Rectal smooth muscle tissue (tissue), 1 donor: ENCODE data around the gene CACUL1.
"Not testable (repeated sequence)": the region's sequence is repeated elsewhere in the genome, so short reads cannot be mapped to it uniquely, and the experiment has no call there.

Experiments used
- H3K27ac ChIP-seq: one replicate; pipeline ENCODE4 v1.7.0; 2013; ENCODE audit warnings: low read depth, low read length, inconsistent platforms
- H3K27me3 ChIP-seq: one replicate; pipeline ENCODE4 v1.7.0; 2013; ENCODE audit warnings: low read length; ENCODE audit not compliant: control insufficient read depth, insufficient read depth
- H3K36me3 ChIP-seq: one replicate; pipeline ENCODE4 v1.7.0; 2013; ENCODE audit warnings: low read length; ENCODE audit not compliant: control insufficient read depth, insufficient read depth
- H3K4me1 ChIP-seq: one replicate; pipeline ENCODE4 v1.7.0; 2013; ENCODE audit warnings: low read length; ENCODE audit not compliant: control insufficient read depth, insufficient read depth
- H3K4me3 ChIP-seq: one replicate; pipeline ENCODE4 v1.7.0; 2013; ENCODE audit warnings: low read length
- H3K9ac ChIP-seq: one replicate; pipeline ENCODE4 v1.7.0; 2013; ENCODE audit warnings: low read length

The CACUL1 gene

GRCh38 chr10:118782916-118783465, 28.2 kb upstream of the CACUL1 start:
- H3K27me3 ChIP-seq, H3K36me3 ChIP-seq, H3K4me3 ChIP-seq, H3K4me1 ChIP-seq, H3K9ac ChIP-seq, H3K27ac ChIP-seq: not testable (repeated sequence)

- H3K27me3 ChIP-seq: no peaks in the 10 kb centered on the region
Observed at GRCh38 chr10:118781541-118781940, 26.8 kb upstream of the CACUL1 start.

GRCh38 chr10:118778727-118779126, 24.0 kb upstream of the CACUL1 start:
- Histone ChIP-seq H3K27ac (no peak overlapping the region), H3K36me3 (no peaks in the 10 kb centered on the region), H3K9ac (no peak overlapping the region), H3K4me1 (no peaks in the 10 kb centered on the region), H3K4me3 (no peak overlapping the region), H3K27me3 (no peaks in the 10 kb centered on the region)

More at GRCh38 chr10:118781541-118781940, 26.8 kb upstream of the CACUL1 start:
- no peak overlapping the region for H3K9ac ChIP-seq
- no peak overlapping the region for H3K4me3 ChIP-seq
- H3K4me1 ChIP-seq: no peaks in the 10 kb centered on the region
- H3K27ac ChIP-seq: no peak overlapping the region
- H3K36me3 ChIP-seq: no peaks in the 10 kb centered on the region

- Histone ChIP-seq H3K27ac (no peak overlapping the region), H3K27me3 (no peaks in the 10 kb centered on the region), H3K9ac (no peak overlapping the region), H3K4me1 (no peaks in the 10 kb centered on the region), H3K36me3 (no peaks in the 10 kb centered on the region), H3K4me3 (no peak overlapping the region)
Observed at GRCh38 chr10:118776960-118777359, 22.2 kb upstream of the CACUL1 start.

GRCh38 chr10:118776033-118776432, 21.3 kb upstream of the CACUL1 start:
- Histone ChIP-seq H3K27me3 (no peaks in the 10 kb centered on the region), H3K27ac (no peak overlapping the region), H3K4me3 (no peak overlapping the region), H3K9ac (no peak overlapping the region), H3K36me3 (no peaks in the 10 kb centered on the region), H3K4me1 (no peaks in the 10 kb centered on the region)

GRCh38 chr10:118775478-118775877, 20.7 kb upstream of the CACUL1 start:
- Histone ChIP-seq H3K27me3 (no peaks in the 10 kb centered on the region), H3K9ac (no peak overlapping the region), H3K27ac (no peak overlapping the region), H3K4me1 (no peaks in the 10 kb centered on the region), H3K4me3 (no peak overlapping the region), H3K36me3 (no peaks in the 10 kb centered on the region)

- Histone ChIP-seq H3K4me3 (no peak overlapping the region), H3K9ac (no peak overlapping the region), H3K4me1 (no peaks in the 10 kb centered on the region), H3K27ac (no peak overlapping the region), H3K27me3 (no peaks in the 10 kb centered on the region), H3K36me3 (no peaks in the 10 kb centered on the region)
Observed at GRCh38 chr10:118773041-118773440, 18.3 kb upstream of the CACUL1 start.

- H3K36me3 ChIP-seq: no peaks in the 10 kb centered on the region
- no peaks in the 10 kb centered on the region for H3K4me1 ChIP-seq
- no peak overlapping the region for H3K27ac ChIP-seq
- no peak overlapping the region for H3K4me3 ChIP-seq
- H3K9ac ChIP-seq: no peak overlapping the region
- H3K27me3 ChIP-seq: no peaks in the 10 kb centered on the region
Observed at GRCh38 chr10:118771976-118772375, 17.2 kb upstream of the CACUL1 start.

GRCh38 chr10:118769898-118770600, 15.3 kb upstream of the CACUL1 start:
- no peak overlapping the region for H3K9ac ChIP-seq
- H3K36me3 ChIP-seq: no peaks in the 10 kb centered on the region
- H3K4me3 ChIP-seq: no peak overlapping the region
- no peaks in the 10 kb centered on the region for H3K4me1 ChIP-seq
- no peak overlapping the region for H3K27ac ChIP-seq
- no peaks in the 10 kb centered on the region for H3K27me3 ChIP-seq

- Histone ChIP-seq H3K4me1 (no peaks in the 10 kb centered on the region), H3K27me3 (no peaks in the 10 kb centered on the region), H3K9ac (no peak overlapping the region), H3K36me3 (no peaks in the 10 kb centered on the region), H3K27ac (no peak overlapping the region), H3K4me3 (no peak overlapping the region)
Observed at GRCh38 chr10:118768041-118768919, 13.5 kb upstream of the CACUL1 start.

- H3K4me3 ChIP-seq: no peak overlapping the region
- H3K27ac ChIP-seq: no peak overlapping the region
- no peak overlapping the region for H3K9ac ChIP-seq
Observed at GRCh38 chr10:118767297-118768040, 12.7 kb upstream of the CACUL1 start.

GRCh38 chr10:118764195-118764594, 9.4 kb upstream of the CACUL1 start:
- Histone ChIP-seq H3K36me3 (no peaks in the 10 kb centered on the region), H3K27me3 (no peaks in the 10 kb centered on the region), H3K4me1 (no peaks in the 10 kb centered on the region), H3K27ac (no peak overlapping the region), H3K9ac (no peak overlapping the region), H3K4me3 (no peak overlapping the region)

More at GRCh38 chr10:118767297-118768040, 12.7 kb upstream of the CACUL1 start:
- H3K4me1 ChIP-seq: no peaks in the 10 kb centered on the region
- H3K36me3 ChIP-seq: no peaks in the 10 kb centered on the region
- no peaks in the 10 kb centered on the region for H3K27me3 ChIP-seq
